SU-DHL-6 (cell line): ENCODE results near the gene HDAC11.

Experiments
- EZH2phosphoT487 ChIP-seq: fragments of 200-600 bp; sonication (generic), shearing (Covaris generic); conservative IDR thresholded peaks from 2 replicates; pipeline ENCODE4 v1.6.1; 2018; ENCODE audit warnings: mild to moderate bottlenecking, antibody characterized with exemption, low read length, moderate library complexity, mixed read lengths
- TF ChIP-seq, protein P1 (sequence below): fragments of 200-600 bp; sonication (generic); IDR thresholded peaks from one replicate; pipeline ENCODE4 v1.5.1; 2017; ENCODE audit warnings: antibody characterized with exemption, mild to moderate bottlenecking, low read length, moderate library complexity; ENCODE audit not compliant: insufficient read depth, poor library complexity, severe bottlenecking

- TF ChIP-seq, protein P1, sequence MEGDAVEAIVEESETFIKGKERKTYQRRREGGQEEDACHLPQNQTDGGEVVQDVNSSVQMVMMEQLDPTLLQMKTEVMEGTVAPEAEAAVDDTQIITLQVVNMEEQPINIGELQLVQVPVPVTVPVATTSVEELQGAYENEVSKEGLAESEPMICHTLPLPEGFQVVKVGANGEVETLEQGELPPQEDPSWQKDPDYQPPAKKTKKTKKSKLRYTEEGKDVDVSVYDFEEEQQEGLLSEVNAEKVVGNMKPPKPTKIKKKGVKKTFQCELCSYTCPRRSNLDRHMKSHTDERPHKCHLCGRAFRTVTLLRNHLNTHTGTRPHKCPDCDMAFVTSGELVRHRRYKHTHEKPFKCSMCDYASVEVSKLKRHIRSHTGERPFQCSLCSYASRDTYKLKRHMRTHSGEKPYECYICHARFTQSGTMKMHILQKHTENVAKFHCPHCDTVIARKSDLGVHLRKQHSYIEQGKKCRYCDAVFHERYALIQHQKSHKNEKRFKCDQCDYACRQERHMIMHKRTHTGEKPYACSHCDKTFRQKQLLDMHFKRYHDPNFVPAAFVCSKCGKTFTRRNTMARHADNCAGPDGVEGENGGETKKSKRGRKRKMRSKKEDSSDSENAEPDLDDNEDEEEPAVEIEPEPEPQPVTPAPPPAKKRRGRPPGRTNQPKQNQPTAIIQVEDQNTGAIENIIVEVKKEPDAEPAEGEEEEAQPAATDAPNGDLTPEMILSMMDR, result no peak
- TF ChIP-seq EZH2phosphoT487, result no peak
Measured at GRCh38 chr3:13530241-13531009, 50.3 kb downstream of the HDAC11 start.
